ENCODE results near the gene USP7.
A peak's percentile ranks its signal among the peaks of the same experiment; 100 is the strongest.
"Not testable (repeated sequence)": the region's sequence is repeated elsewhere in the genome, so short reads cannot be mapped to it uniquely, and the experiment has no call there.

Gene USP7

DNA sequence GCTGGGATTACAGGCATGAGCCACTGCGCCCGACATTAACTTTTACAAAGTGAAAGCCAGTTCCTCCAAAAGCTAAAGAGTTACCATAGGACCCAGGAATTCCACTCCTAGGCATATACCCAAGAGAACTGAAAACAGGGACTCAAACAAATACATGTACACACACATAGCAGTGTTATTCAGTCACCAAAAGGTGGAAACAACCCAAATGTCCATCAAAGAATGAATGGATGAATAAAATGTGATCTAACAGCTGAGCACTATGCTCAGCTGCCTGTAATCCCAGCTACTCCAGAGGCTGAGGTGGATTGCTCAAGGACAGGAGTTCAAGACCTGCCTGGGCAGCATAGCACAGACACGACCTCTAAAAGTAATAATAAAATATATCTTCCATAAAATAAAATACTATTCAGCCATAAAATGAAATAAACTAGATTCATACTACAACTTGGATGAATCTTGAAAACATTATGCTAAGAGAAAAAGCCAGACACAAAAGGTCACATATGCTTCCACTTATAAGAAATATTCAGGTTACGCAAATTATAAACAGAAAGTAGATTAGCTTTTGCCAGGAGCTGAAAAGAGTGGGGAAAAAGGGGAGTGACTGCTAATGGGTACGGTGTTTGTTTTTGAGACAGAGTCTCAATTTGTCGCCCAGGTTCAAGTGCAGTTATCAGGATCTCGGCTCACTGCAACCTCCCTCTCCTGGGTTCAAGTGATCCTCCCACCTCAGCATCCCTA, 9.3 kb upstream of the USP7 start:
- no peak for DNase-seq

DNA sequence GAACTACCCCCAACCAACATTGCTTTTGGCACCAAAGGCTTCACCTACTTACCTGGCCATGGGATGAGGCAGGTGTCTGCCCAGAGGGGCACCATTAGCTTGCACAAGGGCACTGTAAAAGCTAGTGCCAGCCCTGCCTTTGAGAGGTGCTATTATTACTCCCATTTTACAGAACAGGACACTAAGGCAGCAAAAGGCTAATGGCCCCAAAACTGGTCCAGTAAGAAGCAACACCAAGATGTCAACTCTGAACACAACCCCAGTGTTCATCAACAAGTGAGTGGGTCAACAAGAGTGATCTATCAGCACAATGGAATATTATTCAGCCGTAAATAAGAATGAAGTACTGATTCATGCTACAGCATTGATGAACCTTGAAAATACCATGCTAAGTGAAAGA, 7.7 kb upstream of the USP7 start:
- no peak for DNase-seq

DNA sequence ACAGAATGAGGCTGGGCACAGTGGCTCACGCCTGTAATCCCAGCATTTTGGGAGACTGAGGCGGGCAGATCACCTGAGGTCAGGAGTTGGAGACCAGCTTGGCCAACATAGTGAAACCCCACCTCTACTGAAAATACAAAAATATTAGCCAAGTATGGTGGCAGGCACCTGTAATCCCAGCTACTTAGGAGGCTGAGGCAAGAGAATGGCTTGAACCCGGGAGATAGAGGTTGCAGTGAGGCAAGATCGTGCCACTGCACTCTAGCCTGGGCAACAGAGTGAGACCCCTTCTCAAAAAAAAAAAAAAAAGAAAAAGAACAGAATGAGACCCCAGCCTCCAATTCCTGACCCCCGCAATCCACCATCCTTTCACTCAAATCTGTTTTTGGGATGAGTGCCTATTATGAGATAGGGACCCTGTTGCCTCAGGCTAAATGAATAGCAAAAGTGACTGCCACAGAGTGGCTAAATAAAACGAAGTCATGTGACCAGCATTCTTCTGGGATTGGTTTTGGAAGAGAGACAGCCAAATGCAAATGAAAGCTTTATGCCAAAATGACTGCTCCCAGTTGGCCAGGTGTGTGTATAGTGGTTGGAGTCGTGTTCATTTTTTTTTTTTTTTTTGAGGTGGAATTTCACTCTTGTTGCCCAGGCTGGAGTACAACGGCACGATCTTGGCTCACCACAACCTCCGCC, 5.6 kb upstream of the USP7 start:
- not testable (repeated sequence) for DNase-seq

DNA sequence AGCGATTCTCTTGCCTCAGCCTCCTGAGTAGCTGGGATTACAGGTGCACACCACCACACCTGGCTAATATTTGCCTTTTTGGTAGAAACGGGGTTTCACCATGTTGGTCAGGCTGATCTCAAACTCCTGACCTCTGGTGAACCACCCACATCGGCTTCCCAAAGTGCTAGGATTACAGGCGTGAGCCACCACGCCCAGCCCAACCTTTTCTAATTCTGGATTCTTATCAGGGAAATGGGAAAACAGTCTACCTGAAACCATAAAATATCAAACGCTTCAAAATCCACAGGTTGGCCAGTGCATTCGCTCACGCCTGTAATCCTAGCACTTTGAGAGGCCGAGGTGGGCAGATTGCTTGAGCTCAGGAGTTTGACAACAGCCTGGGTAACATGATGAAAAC, 4.3 kb upstream of the USP7 start:
- DNase-seq = not testable (repeated sequence)

DNA sequence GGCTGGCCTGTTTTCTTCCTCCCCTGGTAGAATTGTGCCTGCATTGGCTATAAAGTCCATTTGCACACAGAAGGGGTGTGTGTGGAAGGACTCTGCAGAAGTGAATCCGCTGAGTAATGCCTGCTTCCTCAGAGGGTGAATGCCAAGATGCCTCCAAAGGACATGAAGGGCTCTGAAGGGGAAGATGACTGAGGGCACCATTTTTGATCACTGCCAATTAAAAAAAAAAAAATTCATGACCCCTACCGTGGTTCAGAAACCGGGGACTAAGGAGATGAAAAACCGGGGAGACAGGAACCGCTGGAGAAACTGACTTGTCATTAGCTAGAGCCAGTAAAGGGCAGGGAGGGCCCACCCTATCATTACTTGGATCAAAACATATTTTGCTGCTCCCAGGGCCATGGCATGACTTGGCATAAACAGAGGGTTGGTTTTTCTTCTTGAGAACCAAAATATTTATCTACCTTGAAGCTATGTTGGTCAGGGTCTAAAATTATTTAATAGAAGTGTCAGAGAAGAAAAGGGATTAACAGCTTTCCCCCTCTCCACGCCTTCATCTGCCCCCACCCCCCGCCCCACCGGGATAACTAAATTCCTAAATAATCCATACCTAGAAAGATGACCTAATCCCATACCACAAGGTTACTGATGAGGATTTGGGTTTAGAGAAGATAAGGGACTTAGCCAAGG, 3.6 kb upstream of the USP7 start:
- no peak for DNase-seq

DNA sequence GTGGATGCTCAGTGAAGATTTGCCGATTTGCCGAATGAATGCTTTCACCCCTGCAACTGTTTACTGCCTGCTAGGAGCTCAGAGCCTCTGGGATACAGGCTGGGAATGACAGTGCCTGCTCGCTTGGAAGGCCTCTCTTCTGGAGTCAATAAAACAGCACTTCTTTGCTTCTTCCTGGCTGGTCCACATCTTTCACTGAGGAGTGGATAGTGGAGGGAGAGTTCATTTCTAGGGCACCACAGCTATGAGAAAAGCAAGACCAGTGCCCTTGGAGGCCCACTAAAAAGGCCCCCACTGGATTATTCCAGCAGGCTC, 3.1 kb upstream of the USP7 start:
- DNase-seq = no peak

DNA sequence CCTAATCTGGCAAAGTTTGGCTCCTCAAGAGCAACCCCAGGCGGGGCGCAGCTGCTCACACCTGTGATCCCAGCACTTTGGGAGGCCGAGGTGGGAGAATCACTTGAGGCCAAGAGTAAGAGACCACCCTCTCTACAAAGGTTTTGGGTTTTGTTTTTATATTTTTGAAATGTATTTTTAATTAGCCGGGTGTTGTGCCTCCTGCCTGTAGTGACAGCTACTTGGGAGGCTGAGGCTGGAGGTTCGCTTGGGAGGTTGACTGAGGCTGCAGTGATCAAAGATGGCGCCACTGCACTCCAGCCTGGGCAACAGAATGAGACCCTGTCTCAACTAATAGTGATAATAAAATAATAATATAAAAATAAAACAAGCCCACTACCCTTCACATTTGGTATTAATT, 756 bp upstream of the USP7 start:
- DNase-seq = no peak

DNA sequence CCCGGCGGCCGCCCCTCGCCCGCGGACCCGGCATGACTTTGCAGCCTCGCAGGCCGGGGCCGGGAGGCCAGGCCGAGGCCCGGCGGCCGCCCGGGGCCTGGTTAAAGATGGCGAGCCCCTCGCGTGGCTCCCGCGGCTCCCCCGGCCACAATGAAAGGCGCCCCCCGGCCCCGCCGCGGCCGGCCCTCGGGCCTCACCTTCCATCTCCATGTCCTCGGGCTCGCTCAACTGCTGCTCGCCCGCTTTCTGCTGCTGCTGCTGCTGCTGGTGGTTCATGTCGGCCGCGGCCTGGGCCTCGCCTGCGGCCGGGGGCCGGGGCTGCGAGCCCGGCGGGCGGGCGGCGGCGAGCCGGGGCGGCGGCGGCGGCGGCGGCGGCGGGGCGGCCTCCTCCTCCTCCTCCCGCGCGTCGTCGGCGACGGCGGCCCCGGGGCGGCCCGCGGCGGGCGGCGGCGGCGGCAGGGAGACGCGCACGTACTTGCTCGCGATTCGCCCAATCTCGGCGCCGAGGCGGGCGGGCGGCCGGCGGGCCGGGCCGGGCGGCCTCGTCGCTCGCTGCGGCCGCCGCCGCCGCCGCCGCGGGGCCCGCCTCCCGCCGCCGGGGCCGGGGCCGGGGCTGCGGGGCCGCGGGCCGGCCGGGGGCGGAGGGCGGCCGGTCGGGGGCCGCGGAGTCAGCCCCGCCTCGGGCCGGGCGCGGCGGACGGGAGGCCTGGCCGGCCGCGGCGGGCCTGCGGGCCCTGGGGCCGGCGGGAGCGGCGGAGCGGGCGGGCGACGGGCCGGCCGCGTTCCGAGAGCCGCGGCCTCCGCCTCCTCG, 491 bp downstream of the USP7 start:
- no peak for DNase-seq

DNA sequence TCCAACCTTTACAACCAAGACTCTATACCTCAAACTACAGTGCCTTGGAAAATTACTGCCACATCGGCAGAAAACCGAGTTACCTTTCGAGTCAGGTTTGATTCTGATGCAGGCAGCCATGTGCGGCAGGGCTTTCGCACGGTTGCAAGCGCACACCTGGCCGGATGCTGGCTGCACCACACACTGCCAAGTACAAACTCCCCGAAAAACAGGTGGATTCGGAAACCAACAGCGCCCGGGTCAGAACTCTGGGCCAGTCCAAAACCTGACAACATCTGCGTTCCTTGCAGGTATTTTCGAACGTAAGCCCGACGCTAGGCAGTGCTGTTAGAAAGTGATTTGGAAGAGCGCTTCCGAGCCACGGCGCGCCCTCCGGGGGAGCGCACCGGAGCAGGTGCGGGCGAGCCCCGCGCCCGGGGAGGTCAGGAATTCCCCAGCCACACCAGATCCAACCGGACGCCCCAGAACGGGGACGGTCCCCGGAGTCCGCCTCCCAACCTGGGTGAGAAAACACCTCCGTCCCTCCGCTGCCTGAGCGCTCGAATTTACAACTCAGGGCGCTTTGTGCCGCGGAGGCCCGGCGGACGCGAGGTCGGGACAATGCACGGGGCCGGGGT, 1.2 kb downstream of the USP7 start:
- peak; percentile 50 to 60 for DNase-seq

DNA sequence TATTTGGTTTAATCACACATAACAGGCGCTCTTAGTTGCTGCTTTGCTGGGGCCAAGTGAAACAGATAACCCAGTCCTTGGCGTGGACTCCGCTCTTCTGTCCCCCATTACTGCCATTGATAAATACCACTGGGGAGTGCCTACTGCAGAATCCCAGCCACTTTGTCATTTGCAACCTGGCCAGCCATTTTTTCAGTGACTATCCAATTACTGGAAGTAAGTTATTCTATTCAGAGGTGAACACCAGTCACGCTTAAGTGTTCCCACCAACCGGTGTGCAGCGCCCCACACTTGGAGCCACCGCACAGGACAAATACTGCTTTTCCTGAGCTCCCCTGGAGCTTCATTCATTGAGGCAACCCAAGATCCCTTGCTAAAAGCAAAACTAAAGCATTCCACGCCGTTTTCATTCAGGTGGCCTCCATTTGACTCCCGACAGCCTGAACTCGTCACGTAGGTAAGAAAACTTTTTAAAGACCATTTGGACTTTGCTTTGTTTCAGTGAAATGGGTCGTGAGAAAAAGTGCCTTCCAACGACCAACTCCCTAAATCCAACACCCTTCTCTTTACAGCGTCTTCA, 1.8 kb downstream of the USP7 start:
- no peak for DNase-seq

DNA sequence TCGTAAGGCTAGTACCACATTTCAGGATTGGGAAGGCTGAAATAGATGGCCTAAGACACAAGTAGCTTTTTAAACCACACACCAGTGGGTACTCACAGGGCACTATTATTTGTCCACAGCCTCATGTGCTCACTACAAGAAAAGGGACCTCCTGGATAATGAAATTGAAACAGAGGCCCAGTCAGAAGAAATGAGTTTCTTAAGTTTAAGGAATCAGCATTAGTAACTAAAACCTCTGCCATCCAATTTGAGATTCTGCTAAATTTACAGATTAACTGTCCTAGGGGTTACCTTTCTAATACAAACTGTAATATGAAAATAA, 3.0 kb downstream of the USP7 start:
- DNase-seq = no peak

DNA sequence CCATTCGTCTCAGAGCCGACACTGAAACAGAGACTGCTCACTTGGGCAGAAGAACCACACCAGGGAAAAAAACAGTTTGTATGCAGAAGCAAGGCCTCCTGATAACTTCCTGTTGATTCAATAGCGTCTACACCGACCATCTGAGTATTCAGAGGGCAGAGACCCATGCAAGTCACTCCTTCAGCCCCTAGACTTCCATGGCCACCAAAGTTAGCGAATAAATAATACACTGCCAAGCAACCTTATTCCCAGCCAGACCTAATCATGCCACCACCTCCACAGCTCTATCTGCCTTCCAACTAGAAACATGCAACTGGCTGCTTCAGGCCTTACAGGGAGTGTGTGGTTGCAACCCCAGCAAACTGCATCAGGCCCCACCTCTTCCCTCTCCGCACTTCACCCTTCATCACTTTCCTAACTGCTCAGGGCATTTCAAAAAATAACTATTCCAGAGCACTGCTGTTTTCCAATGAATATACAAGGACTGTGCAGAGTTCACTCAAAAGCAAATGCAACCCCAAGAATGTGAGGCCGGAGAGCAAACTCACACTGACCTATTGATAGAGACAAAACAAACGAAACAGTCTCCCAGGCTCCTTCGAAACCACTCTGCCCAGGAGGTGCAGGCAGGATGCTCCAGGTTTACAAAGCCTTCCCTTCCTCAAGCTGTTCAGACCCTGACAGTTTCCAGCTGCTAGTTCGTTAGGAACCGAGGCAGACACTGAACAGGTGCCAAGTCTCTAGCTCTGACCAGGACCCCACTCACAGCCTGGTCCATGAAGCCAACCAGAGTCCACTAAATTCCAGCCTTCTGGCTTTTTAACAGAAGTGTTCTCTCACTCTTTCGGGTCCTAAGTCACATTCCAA, 3.6 kb downstream of the USP7 start:
- DNase-seq = peak in 1 of 2 experiments; percentile 49

DNA sequence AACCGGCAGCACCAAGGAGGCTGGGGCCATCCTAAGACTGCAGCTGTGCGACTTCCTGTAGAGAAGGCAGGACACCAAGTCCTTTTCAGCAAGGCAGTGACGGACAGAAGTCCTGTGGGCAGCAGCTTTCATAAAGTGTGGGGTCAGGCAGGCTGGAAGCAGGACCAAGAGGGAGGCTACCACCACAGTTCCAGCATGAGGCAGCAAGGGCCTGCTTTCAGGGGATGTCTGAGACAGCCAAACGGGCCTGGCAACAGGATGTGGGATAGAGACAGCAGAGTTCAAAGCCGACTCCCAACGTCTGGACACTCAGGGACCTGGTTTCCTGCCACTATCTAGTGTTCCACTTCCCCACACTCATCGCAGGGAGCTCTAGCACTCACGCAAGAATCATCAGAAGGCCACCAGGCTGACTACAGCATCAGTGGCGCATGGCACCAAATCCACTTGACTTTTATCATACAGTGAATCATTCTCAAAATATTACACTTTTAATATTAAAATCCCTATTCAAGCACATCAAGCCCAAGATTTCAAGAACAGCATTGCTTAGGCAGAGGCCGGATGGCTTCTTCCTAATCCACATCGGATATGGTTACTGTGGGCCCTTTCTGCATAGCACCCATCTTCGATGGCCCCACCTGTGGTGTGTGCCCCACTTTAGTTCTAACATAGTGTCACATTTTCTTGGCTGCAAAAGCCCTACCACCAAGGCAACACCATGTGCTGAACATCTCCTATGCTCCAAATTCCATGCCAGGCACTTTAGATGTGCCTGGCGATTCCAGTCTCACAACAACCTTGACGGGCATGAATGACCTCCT, 5.2 kb downstream of the USP7 start:
- peak in 1 of 2 experiments; percentile 51 for DNase-seq

DNA sequence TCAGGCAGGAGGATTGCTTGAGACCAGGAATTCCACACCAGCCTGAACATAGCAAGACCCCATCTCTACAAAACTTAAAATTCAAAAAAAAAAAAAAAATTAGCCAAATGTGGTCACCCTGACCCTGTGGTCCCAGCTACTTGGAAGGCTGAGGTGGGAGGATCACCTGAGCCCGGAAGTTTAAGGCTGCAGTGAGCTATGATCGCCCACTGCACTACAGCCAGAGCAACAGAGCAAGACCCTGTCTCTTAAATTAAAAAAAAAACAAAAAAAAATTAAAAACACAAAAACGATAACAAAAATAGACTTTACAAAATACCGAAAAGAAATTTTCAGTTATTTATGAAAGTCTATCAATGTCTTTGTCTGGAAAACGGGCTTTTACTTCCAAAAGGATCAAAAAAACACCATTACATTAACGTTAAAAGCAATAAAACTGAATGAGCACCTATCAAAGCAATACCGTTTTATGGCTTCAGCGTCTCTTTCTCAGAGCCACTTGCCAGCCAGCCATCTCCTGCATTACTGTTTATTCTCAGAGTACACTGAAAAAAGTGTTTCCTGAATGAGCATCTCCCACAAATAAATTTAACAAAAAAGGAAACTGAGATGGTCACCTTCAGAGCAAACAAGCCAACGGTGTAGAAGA, 6.1 kb downstream of the USP7 start:
- no peak for DNase-seq

DNA sequence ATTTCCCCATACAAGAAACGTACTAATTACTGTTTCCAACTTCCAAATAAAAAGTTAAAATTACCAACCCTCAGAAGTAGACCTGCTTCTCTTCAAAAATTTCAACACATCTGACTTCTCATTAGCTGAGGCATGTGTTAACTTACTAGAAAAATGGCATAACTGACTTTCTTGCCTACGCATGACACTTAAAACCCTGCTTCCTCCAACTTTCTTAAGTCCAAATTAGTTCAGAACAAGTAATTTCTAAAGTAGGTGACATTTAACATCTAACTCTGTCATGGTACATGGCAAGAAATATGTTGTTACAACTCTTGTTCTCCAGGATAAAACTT, 6.7 kb downstream of the USP7 start:
- DNase-seq = no peak

DNA sequence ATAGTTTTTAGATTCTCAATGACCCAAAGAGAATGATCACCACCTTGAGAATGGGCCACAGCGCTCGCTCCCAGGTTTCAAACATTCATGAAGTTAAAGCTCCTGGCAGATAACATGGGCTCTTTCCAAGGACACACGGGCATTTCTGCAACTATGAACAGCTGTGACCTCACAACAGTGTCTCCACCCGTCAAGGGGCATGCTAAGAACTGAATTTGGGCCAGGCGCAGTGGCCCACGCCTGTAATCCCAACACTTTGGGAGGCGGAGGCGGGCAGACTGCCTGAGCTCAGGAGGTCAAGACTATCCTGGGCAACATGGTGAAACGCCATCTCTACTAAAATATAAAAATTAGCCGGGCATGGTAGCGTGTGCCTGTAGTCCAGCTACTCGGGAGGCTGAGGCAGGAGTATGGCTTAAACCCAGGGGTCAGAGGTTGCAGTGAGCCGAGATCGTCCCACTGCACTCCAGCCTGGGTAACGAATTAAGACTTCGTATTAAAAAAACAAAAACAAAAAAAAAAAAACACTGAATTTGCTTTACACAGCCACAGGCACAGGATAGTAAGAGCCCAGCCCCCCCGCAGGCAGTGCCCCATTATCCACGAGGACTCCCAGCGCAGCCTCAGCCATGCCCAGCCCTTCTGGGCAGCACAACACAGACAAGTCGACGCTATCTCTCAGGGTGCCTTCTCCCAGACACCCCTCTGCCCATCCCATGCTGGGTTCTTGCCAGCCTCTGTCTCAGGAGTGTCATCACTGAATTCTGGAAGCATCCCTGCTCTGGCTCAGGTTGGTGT, 7.2 kb downstream of the USP7 start:
- no peak for DNase-seq

DNA sequence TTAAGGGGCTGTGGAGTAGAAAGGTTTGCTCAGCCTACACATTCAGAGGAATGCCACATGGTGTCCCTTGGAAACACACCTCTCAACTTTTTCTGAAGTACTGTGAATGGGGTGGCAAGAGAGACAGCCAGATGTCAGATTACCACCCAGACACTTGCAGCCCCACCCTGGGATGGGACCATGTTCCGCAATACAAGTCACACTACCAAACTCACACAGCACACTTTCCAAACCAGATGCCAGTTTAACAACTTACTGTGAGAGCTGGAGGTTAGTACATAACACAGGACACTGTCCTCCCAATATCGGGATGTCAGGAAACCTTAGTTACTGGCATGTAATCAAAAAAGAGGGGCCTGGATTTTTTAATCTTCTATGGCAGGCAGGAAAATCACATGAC, 7.9 kb downstream of the USP7 start:
- no peak for DNase-seq

DNA sequence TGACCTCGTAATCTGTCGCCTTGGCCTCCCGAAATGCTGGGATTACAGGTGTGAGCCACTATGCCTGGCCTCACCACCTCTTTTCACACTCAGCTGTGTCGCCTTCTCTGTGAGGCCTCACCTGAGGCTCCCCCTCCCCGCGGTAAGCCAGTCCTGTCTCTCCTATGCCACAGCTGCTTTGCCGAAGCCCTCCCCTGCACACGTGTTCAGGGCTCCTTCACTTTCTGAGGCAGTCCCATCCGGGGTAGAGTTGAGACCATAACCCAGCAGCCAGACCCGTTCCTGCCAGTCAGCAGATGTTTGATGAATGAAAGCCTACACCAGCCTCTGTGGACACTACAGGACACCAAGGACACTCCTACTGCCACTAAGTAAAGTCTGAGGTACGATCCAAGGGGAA, 10.6 kb downstream of the USP7 start:
- no peak for DNase-seq

DNA sequence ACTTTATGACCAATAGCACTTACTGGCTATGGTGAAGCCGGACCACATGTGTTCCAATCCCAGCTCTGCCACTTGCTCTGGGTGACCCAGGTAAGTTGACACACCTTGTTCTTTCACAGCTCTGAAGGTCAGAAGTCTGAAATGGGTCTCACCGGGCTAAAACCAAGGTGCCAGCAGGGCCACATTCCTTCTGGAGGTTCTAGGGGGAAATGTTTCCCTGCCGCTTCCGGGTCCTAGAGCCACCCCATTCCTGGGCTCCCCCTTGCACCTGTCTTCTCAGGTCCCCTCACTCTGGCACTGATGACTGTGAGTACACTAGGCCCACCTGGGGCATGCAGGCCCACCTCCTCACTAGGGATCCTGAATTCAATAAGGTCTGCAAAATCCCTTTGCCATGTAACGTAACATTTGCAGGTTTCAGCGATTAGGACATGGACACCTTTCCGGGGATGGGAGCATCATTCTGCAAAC, 11.4 kb downstream of the USP7 start:
- DNase-seq = no peak
